Measurements from ENCODE around the gene DLST.

DLST gene

DNA sequence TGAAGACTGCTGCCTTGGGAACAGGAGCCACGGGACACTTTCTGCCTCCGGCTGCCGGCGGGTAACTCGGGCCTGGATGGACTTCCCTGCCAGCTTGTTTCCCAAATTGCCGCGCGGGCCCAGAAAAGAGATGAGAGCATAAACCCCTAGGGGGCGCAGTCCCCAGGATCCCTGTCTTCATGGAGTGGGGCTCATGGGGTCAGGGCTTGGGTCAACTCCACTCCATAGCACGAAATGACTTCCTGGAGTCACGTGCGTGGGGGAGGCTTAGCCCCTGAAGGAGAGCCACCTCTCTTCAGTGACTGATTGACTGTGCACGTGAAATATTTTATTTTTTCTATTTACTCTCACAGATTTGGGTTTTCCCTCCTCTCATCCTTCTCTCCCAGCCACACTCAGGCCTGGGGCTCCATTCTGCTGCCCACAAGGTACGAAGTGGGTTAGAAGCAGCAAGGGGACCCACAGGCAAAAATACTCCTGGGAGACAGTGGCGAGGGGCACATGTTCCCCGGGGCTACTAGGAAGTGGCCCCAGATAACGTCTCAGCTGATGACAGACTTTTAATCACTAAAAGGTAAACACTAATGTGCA, 63.6 kb downstream of the DLST start:
- peak; percentile 35 to 41 for DNase-seq

DNA sequence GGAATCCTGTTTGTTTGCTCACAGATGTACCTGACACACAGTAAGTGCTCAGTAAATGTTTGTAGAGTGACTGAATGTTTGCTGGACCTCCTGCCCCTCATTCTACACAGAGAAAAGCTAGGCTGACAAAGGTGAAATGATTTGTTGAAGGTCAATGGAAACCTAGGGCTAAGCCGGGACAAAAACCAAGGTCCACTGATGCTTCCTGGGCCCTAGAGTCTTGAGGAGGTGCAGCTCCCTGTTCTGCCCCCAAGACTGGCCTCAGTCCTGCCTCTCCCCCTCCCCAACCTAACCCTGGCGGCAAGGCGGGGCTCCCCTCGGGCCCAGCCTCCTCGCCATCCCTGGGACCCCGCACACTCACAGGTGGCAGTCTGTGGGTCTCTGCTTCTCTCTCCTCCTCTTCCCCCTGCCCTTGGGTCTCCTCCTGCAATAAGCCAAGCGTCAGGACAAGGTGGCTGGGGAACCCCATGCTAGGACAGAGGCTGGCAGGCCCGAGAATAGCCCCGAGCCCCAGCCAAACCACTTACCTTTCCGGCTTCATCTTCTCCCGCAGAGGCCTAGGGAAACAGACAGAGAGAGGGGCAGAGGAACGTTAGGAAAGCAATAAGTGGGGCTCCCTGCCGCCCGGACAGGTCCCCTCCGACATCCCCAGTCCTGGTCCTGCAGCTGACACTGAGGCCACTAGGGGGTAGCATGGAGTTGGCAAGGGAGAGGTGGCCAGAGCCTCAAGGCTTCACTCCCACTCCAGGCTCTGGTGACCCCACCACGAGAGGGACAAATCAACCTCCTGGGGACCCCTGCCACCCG, 64.3 kb downstream of the DLST start:
- peak; percentile 81 for DNase-seq

DNA sequence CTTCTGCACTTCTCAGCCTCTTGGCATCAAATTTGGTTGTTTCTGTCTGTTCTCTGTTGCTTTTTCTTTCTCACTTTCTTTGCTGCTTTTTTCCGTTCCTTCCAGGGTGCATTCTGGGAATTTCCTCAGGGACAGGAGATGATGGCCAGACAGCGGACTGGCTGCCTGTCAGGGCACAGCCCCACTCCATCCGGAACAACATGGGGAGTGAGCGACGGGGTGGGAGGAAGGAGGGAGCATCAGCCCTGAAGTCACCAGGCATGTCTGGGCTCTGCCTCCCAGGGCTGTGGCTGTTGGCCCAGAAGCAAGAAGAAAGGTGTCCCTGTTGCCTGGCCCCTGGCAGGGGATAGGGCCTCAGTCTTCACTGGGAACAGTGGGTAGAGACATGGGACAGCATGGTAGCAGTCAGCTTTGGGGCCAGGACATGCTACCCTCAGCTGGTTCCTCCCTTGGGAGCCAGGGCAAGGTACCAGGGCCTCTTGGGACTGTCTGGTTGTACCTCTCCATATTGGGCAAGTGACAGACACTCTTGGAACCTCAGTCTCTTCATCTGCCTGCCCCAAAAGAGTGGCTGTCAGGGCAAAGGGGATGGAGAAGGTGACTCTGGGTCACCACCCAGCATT, 65.1 kb downstream of the DLST start:
- DNase-seq = no peak

DNA sequence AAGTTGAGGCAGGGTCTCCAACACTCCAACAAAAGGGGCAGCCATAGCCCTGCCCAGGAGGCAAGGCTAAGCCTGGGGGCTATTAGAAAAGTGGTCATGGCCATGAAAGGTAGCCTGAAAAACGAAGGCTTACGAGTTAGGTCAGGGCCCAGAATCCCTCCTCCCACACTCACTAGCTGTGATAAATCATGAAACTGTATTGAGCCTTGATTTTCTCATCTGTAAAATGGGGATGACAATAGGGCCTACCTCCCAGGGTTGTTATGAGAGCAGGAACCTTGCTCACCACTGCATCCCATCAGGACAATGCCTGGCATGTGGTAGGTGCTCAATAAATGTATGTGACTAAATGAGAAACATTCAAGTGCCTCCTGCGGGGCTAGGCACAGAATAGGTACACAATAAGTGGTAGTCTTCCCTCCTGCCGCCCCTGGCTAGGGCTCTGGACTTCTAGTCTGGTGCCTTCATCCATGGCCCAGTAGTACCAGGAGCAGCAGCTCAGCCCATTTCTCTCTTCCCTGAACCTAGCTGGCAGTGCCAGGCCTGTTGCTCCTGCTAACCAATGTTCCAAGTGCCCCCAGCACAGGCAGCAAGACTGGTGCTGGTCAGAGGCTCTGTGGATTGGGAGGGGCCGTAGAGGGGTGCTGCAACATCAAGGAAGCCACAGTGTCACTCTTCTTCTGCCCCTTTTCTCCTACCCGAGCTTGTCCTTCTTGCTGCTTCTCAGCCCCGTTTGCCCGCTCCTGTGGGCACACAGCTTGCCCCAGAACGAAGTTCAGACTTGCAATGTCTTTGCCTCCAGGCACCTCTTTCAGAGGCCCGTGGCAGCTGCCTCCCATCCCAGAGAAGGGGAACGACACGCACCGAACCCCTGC, 65.9 kb downstream of the DLST start:
- no peak for DNase-seq

DNA sequence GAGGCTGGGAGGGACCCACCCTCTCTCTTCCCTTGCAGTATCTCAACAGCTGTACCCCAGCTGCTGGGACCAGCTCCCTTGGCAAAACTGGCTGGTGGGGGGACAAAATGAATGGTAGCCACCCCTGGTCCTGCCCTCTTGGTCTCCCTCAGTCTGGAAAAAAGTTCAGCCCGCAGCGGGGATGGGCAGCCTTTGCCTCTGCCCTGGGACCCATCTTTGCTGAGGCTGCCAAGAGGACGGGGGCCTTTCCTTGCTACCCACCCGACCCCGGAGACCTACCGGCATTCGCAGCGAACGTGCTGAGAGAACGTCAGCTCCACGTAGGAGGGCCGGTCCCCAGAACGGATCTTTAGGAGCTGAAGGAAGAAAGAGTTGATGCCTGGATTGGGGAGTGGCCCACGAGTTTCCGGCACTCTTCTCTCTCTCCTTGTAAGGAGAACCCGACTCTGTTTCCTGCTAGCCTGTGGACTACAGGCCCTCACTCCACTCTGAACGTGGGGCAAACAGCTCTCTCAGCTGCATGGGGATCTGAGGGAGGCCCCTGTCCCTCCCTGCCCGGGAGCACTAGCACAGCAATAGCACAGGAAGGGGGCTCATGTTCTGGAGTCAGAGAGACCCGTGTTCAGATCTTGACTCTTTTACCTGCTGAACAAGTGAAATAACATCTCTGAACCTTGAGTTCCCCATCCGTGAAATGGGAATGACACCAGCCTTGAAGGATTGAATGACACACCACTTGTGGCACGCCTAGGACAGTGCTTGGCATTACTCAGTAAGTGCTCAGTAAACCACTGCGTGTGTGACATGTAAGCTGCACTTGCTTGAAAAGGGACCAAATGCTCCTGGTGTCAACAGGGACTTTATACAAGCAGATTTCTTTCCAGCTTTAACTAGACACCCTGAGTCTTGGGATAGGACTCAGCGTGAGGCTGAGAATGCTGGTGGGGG, 66.8 kb downstream of the DLST start:
- DNase-seq = no peak

DNA sequence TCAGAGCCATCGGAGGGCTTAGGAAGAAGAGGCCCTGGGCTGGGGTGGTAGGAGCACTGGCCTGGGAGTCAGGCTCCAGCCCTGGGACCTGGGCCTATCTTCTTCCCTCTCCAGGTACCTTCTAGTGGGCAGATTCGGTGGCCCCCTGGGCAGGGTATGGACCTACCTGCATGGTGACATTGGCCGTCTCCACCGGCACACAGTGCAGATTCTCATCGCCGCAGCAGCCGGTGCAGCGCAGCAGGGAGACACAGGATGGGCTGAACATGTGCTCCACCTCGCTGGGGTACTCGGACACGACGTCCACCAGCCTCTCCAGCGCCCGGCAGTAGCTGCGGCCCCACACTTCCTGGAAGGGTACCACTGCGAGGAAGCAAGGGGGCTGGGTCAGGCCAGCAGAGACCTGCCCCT, 67.5 kb downstream of the DLST start:
- DNase-seq = no peak

DNA sequence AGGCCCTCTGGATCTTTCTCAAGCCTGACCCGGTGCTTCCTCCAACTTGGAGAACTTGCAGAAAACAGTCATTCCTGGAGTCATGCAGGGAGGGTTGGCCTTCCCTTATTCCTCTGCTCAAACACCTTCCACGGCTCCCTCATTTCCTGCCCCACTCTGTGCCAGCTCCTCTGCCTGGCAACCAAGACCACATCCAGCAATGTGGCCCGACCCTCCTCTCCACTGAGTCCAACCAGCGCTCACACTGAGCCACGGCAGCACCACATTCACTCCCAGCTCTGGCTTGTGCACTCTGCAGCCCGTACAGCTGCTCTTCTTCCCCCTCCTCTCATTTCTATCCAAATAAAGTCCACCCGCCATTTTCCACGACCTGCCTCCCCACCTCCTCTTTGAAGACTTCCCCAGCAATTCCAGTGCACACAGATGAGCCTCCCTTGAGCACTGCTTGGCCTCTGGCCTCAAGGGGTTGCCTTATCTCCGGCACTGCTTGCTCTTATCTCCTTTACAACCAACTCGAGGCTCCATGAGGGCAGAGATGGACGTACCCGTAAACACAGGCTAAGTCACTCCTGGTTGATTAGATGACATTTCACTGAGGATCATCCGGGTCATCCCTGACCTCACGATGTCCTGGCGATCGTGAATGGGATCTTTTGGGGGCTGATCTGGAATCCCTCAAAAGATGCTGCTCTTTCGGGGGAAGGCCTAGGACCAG, 68.3 kb downstream of the DLST start:
- no peak for DNase-seq

DNA sequence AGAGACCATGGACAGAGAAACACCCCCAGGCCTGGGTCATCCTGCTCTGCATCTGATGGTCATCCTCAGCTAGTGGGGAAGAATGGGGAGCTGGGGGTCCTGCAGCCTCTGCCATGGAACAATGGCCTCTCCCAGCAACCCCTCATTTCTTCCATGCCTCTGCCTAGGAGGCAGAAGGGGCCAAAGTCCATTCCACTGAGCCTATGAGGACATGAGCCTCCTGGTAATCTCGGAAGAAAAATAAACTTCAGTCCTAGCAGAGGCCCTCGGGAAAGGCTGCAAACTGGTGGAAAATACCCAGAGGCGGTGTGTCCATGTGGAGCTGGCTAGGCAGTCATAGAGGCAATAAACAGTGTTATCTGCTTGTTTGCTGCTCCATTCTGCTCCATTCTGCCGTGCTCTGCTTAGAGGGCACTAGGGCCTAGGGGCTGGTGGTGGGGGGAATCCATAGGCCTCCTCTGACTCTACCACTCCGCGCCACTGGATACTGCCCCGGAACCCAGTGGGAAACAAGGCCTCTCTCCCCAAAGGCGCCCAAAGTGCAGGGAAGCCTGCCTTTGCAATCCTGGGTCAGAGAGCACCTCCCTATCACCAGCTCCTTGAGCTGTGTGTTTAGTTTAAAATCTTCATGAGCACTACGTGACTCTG, 69.2 kb downstream of the DLST start:
- DNase-seq = no peak

DNA sequence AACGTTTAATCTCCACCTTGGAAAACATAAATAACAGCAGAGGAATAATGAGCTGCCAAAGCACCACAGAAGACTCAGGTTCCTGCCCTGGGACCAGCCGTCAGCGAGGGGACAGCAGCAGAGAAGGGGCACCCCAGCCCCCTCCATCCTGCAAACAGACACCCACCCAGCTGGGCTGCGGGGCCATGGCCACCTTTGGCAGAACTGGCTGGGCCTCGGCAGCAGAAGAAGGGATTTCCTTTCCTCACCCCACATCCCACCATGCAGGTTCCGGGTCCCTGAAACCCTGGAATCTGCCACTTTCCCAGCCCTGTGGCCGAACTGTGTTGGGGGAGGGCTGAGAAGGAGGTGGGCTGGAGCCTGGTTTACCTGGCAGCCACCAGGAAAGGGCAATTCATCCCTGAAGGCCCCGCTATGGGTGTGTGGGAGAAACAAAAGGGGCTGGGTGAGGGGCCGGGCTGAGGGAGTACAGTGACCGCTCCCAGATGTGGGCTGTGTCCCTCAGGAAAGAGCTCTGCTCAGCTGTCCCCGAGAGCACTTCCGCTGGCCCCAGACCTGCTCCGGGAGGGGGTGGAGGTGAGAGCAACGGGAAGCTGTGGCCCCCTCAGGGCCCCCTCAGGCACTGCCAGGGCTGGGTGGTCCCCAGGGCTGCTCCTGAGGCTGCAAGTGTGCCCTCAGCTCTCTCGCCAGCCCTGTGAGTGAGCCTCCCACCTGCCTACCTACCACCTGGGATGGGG, 69.9 kb downstream of the DLST start:
- DNase-seq = no peak

DNA sequence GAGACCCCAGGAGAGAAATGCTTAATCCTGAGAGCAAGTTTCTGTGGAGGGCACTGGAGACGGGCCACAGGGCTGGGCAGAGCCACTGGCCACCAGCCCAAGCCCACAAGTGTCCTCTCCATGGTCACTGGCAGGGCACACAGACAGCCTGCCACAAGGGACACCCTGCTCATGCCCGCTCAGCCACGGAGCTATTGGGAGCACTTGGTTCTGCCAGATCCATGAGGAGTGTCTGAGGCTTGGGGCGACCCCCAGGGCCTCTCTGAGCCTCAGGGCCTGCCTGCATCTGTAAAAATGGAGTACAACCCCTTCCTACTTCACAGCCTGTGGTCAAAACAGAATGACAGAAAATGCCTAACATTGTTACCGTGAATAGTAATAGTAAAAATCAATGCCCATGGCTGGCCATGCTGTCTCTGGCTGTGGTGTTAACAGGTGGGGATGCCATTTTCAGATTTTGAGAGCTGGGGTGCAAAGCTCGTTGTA, 70.5 kb downstream of the DLST start:
- DNase-seq = no peak

DNA sequence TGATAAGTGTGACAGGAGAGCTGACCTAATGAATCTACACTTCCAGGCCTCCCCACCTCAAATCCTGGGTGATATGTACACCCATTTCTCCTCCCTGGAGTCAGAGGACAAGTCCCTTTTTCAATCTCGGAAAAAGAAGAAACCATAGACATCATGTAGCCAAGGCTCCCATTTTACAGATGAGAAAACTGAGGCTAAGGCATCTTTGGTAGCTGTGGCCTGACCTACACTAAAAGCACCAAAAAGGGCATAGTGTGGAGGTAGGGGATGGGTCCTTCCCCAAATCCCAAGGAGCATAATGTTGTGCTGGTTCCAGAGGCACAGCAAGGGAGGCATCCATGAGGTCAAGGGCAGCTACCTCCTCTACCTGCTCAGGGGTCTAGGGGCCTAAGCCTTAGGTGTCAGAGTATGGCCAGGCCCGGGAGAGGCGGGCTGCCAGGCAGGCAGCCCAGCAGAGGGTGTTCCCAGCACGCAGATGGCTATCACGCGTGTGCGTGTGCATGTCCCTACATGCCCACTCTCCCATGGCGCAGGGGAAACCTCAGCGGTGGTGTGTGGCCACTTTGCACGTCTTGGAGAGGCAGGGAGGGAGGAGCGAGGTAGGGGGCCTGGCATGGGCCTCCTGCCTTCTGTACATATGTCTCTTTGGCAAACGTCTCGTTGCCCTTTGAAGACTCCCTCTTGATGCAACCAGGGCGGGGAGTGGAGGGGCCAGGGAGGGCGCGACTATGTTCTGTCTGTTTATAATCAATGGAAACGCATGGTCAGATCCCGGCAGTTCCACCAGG, 71.2 kb downstream of the DLST start:
- no peak for DNase-seq

Data from stimulated activated CD4-positive, alpha-beta T cell treated with anti-CD3 and anti-CD28 coated beads, Interleukin-2, amount 100 ng/mL, for 24 hours (primary cell).